ENCODE measurements around the gene TEDC1. TPM values are rescaled to one million over a fixed set of nuclear protein-coding genes. Genes with fewer than 3 reads are reported as not detected.

The TEDC1 gene
- total RNA-seq, 1 donor from 2014 or later = 12.7 TPM

DNA sequence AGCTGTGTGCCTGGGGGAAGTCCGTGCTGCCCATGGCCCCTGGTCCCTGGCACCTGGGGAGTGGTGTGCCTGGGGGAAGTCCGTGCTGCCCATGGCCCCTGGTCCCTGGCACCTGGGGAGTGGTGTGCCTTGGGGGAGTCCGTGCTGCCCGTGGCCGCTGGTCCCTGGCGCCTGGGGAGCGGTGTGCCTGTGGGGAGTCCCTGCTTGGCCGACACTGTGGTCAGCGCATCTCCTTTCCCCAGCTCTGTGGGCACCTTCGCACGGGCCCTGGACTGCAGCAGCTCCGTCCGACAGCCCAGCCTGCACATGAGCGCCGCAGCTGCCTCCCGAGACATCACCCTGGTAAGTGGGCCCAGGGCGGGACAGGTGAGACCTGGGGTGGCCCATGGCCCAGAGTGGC lies 30.9 kb upstream of the TEDC1 start:
- intact Hi-C loops (cut with DNase I) = no loop called here
- Histone ChIP-seq H3K9me3 (no peaks in the 10 kb centered on the region), H3K36me3 (peaks cover 62 to 68% of the 10 kb centered on the region in 2 donors), H3K4me1 (no peaks in the 10 kb centered on the region), H3K27ac (no peak overlapping the region), H3K4me3 (no peak overlapping the region), H3K27me3 (no peaks in the 10 kb centered on the region)
- DNase-seq (ENCODE audit: low spot score in 2 of 2) = no peak
- TF ChIP-seq, protein P1, sequence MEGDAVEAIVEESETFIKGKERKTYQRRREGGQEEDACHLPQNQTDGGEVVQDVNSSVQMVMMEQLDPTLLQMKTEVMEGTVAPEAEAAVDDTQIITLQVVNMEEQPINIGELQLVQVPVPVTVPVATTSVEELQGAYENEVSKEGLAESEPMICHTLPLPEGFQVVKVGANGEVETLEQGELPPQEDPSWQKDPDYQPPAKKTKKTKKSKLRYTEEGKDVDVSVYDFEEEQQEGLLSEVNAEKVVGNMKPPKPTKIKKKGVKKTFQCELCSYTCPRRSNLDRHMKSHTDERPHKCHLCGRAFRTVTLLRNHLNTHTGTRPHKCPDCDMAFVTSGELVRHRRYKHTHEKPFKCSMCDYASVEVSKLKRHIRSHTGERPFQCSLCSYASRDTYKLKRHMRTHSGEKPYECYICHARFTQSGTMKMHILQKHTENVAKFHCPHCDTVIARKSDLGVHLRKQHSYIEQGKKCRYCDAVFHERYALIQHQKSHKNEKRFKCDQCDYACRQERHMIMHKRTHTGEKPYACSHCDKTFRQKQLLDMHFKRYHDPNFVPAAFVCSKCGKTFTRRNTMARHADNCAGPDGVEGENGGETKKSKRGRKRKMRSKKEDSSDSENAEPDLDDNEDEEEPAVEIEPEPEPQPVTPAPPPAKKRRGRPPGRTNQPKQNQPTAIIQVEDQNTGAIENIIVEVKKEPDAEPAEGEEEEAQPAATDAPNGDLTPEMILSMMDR (IDR thresholded peaks at IDR 0.05) = no peak

DNA sequence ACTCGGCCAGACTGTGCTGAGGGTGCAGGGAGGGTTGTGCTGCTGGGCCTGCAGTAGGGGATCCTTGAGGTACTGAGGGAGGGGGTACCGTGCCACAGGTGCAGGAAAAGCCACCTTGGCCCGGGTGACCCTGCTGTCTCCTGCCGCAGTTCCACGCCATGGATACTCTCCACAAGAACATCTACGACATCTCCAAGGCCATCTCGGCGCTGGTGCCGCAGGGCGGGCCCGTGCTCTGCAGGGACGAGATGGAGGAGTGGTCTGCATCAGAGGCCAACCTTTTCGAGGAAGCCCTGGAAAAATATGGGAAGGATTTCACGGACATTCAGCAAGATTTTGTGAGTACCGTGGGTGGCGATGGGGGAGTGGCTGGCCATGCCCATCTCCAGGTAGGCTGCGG lies 30.4 kb upstream of the TEDC1 start:
- DNase-seq (ENCODE audit: low spot score in 2 of 2) = no peak
- intact Hi-C loops (cut with DNase I) = no loop called here
- Histone ChIP-seq H3K36me3 (peaks cover 60 to 68% of the 10 kb centered on the region in 2 donors), H3K27me3 (no peaks in the 10 kb centered on the region), H3K27ac (no peak overlapping the region), H3K4me1 (no peaks in the 10 kb centered on the region), H3K4me3 (no peak overlapping the region), H3K9me3 (no peaks in the 10 kb centered on the region)
- TF ChIP-seq, protein P1 (IDR thresholded peaks at IDR 0.05) = no peak

DNA sequence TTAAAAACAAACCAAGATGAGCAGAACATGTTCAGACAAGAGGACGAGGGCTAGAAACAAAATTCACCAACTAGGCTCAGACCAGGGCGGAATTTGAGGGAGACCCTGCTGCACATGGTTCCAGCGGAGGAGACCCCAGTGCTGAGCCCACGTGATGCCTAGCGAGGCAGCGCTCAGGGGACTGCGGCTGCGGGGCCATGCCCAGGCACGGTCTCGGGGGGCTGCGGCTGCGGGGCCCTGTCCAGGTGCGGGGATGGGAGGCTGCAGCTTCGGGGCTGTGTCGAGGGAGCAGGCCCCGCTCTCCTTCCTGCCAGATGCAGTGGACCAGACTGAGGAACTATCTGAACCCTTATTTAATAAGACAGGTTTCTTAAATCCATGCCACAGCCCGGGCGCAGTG lies 29.1 kb upstream of the TEDC1 start:
- peaks cover 54 to 63% of the 10 kb centered on the region in 2 donors for H3K36me3 ChIP-seq
- no peak for DNase-seq (ENCODE audit: low spot score in 2 of 2)
- no peaks in the 10 kb centered on the region for H3K27me3 ChIP-seq
- H3K27ac ChIP-seq = no peak overlapping the region
- H3K9me3 ChIP-seq = no peaks in the 10 kb centered on the region
- H3K4me3 ChIP-seq = no peak overlapping the region
- no peaks in the 10 kb centered on the region for H3K4me1 ChIP-seq
- TF ChIP-seq, protein P1 (IDR thresholded peaks at IDR 0.05) = no peak
- intact Hi-C loops (cut with DNase I) = no loop called here

DNA sequence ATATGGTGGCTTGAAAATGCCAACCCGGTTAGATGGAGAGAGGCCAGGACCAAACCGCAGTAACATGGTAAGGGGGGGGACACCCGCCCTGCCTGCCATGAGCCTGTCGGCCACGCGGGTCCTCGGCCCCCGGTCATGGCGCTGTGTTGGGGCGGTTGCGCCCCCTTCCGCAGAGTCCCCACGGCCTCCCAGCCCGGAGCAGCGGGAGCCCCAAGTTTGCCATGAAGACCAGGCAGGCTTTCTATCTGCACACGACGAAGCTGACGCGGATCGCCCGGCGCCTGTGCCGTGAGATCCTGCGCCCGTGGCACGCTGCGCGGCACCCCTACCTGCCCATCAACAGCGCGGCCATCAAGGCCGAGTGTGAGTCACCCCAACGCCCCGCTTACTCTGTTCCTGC lies 26.5 kb upstream of the TEDC1 start:
- Histone ChIP-seq H3K27ac (no peak overlapping the region), H3K4me3 (no peak overlapping the region), H3K9me3 (no peaks in the 10 kb centered on the region), H3K4me1 (peaks cover 12 to 15% of the 10 kb centered on the region in 2 donors), H3K27me3 (no peaks in the 10 kb centered on the region), H3K36me3 (peaks cover 45 to 58% of the 10 kb centered on the region in 2 donors)
- TF ChIP-seq, protein P1 (IDR thresholded peaks at IDR 0.05) = no peak
- no peak for DNase-seq (ENCODE audit: low spot score in 2 of 2)
- intact Hi-C loops (cut with DNase I) = no loop called here

DNA sequence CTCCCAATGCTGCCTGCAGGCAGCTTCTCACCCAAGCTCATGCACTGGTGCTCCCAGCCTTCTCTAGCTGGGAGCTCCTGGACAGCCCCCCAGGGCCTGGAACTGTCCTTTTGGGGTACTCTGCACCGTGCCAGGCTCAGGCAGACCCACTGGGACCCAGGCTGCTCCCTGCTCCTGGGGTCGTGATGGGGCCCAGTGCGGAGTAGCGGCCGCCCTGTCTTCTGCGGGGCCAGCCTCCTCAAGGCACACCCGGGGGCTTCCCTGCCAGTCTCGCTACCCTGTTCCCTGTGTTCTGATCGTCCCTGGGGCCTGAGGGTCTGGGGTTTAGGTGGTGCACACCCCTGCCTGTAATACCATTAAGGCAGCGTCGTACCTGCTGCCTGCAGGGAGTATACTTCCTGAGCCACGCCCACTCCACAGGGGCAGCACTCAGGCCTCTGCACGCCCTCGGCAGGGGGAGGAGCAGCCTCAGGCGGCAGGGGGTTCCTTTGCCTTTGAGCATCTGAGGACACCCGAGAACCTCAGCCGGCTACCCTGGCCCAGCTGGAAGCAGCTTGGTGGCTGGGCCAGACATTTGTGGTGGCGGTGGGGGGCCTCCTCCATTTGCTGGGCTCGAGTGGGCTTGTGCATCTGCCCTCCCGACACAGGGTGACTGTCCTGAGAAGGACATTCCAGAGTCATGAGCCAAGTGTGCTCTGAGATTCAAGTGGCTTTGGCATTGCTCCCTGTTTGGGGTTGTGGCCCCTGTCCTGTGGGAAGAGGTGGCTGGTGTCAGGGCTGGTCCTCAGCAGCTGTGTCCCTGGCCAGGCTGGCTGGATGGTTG lies 25.6 kb upstream of the TEDC1 start:
- no peaks in the 10 kb centered on the region for H3K27me3 ChIP-seq
- TF ChIP-seq, protein P1 (IDR thresholded peaks at IDR 0.05) = no peak
- no peaks in the 10 kb centered on the region for H3K9me3 ChIP-seq
- intact Hi-C loops (cut with DNase I) = no loop called here
- peaks cover 12 to 15% of the 10 kb centered on the region in 2 donors for H3K4me1 ChIP-seq
- H3K4me3 ChIP-seq = no peak overlapping the region
- H3K36me3 ChIP-seq = peaks cover 52 to 61% of the 10 kb centered on the region in 2 donors
- no peak for DNase-seq (ENCODE audit: low spot score in 2 of 2)
- H3K27ac ChIP-seq = no peak overlapping the region

Data from ascending aorta (tissue), 2 donors.